HepG2 (cell line): ENCODE measurements around the gene CEMP1. TPM values are rescaled to one million over a fixed set of nuclear protein-coding genes. Genes with fewer than 3 reads are reported as not detected.

Source experiments
- ATAC-seq: fragments of 200-7000 bp; cut with Tn5 transposase; 3 replicates; pipeline ENCODE4 v1.9.1; 2020; ENCODE audit warnings: mild to moderate bottlenecking, moderate library complexity
- BruUV-seq: library from RNA; stranded (reverse); fragments of 400-500 nt; replicated peaks from 2 replicates; lab custom pipeline; 2021; lab: Mats Ljungman, UMichigan
- CTCF ChIA-PET: fragments of 300-600 bp; formaldehyde crosslinking; extraction: SDS; loops from one replicate; lab custom pipeline; 2021; ENCODE audit warnings: low total read pairs, inconsistent platforms, low intra/inter-chr PET ratio; lab: Yijun Ruan, JAX
- POLR2A ChIA-PET: fragments of 350-600 bp; sonication (Branson Sonifier 250); formaldehyde crosslinking; loops from one replicate; lab custom pipeline; 2020; ENCODE audit warnings: antibody characterized with exemption, inconsistent platforms; lab: Yijun Ruan, JAX
- DNase-seq: peaks from one replicate; pipeline ENCODE4 v3.0.0-alpha.2; 2015; ENCODE audit warnings: low spot score
- FAIRE-seq: peaks from 3 replicates; lab custom pipeline; 2011; peaks lifted over from hg19 to GRCh38; lab: Jason Lieb, UNC
- H2AFZ ChIP-seq: one replicate; pipeline ENCODE4 v1.6.1; 2011; ENCODE audit warnings: low read length, inconsistent platforms
- H3K27ac ChIP-seq: fragments of 300-600 bp; 3 replicates; pipeline ENCODE4 v1.8.0; 2011; ENCODE audit warnings: mixed run types, mild to moderate bottlenecking, mixed read lengths, low read length, inconsistent platforms; ENCODE audit not compliant: insufficient read depth; ENCODE audit errors: extremely low read length
- H3K27me3 ChIP-seq, 2 experiments: fragments of 200-600 bp in 1 of 2; 2 replicates in 1 of 2; 3 replicates in 1 of 2; pipeline versions ENCODE4 v1.6.0 to v1.8.0; 2011; ENCODE audit warnings: low read length in 2 of 2, mild to moderate bottlenecking in 2 of 2, moderate library complexity in 2 of 2, inconsistent platforms in 1 of 2; ENCODE audit not compliant: insufficient read depth in 2 of 2, control insufficient read depth in 1 of 2
- H3K36me3 ChIP-seq, 2 experiments: fragments of 200-600 bp in 1 of 2; replicated peaks in 1 of 2; 2 replicates in 1 of 2; 3 replicates in 1 of 2; pipeline versions ENCODE4 v1.5.1 to v1.8.0; 2011; ENCODE audit warnings: low read length in 2 of 2, inconsistent platforms in 1 of 2; ENCODE audit not compliant: insufficient read depth in 2 of 2, control insufficient read depth in 1 of 2
- H3K4me1 ChIP-seq: 2 replicates; pipeline ENCODE4 v1.5.1; 2012; ENCODE audit warnings: low read length, inconsistent platforms; ENCODE audit not compliant: insufficient read depth
- H3K4me2 ChIP-seq: 2 replicates; pipeline ENCODE4 v1.6.0; 2011; ENCODE audit warnings: low read depth, low read length, inconsistent platforms
- H3K4me3 ChIP-seq, 3 experiments: fragments of 200-600 bp in 1 of 3; sonication (generic), shearing (Covaris generic) in 1 of 3; replicated peaks in 1 of 3; 2 replicates each; pipeline ENCODE4 v1.5.1; 2011 to 2016; ENCODE audit warnings: low read length in 3 of 3, inconsistent platforms in 2 of 3, low read depth in 2 of 3, mild to moderate bottlenecking in 2 of 3, control low read depth in 1 of 3, mixed read lengths in 1 of 3; ENCODE audit not compliant: insufficient read depth in 1 of 3
- H3K79me2 ChIP-seq: one replicate; pipeline ENCODE4 v1.6.1; 2011; ENCODE audit warnings: low read length, inconsistent platforms; ENCODE audit not compliant: insufficient read depth
- H3K9ac ChIP-seq: 2 replicates; pipeline ENCODE4 v1.6.0; 2011; ENCODE audit warnings: mild to moderate bottlenecking, low read depth, low read length, inconsistent platforms; ENCODE audit not compliant: insufficient read depth
- H3K9me3 ChIP-seq: 2 replicates; pipeline ENCODE4 v1.5.1; 2012; ENCODE audit warnings: mild to moderate bottlenecking, low read length
- H4K20me1 ChIP-seq: 2 replicates; pipeline ENCODE4 v1.6.0; 2011; ENCODE audit warnings: inconsistent platforms, mild to moderate bottlenecking, low read length, moderate library complexity; ENCODE audit not compliant: insufficient read depth
- ARNTL ChIP-seq: sonication (generic); formaldehyde crosslinking; IDR thresholded peaks from 2 replicates; pipeline ENCODE4 v1.4.0; 2020; ENCODE audit warnings: mild to moderate bottlenecking, missing genetic modification reagents
- DR1 ChIP-seq: sonication (generic); formaldehyde crosslinking; IDR thresholded peaks from 2 replicates; pipeline ENCODE4 v1.8.0; 2021; ENCODE audit warnings: mild to moderate bottlenecking, missing genetic modification reagents, inconsistent platforms
- EEA1 ChIP-seq: sonication (generic); formaldehyde crosslinking; IDR thresholded peaks from 2 replicates; pipeline ENCODE4 v1.5.1; 2020; ENCODE audit warnings: mild to moderate bottlenecking, missing genetic modification reagents, borderline replicate concordance
- HNF4A ChIP-seq: sonication (generic); formaldehyde crosslinking; IDR thresholded peaks from 2 replicates; pipeline ENCODE4 v1.4.0; 2020; ENCODE audit warnings: missing genetic modification reagents
- HNRNPL ChIP-seq: fragments of 200-400 bp; formaldehyde crosslinking; IDR thresholded peaks from 2 replicates; pipeline ENCODE4 v1.6.1; 2017; ENCODE audit warnings: mild to moderate bottlenecking, low read depth, low read length
- MEIS2 ChIP-seq: sonication (generic); formaldehyde crosslinking; IDR thresholded peaks from 2 replicates; pipeline ENCODE4 v1.9.0; 2021; ENCODE audit warnings: mild to moderate bottlenecking, missing genetic modification reagents
- NR2C2 ChIP-seq: sonication (generic); formaldehyde crosslinking; IDR thresholded peaks from 2 replicates; pipeline ENCODE4 v1.4.0; 2020; ENCODE audit warnings: missing genetic modification reagents, mild to moderate bottlenecking, moderate library complexity, borderline replicate concordance
- NR2F6 ChIP-seq, 2 experiments: IDR thresholded peaks; 2 replicates each; pipeline ENCODE4 v1.6.1; 2016; ENCODE audit warnings: antibody characterized with exemption in 1 of 2, mild to moderate bottlenecking in 1 of 2
- PITX1 ChIP-seq: sonication (generic); formaldehyde crosslinking; IDR thresholded peaks from 2 replicates; pipeline ENCODE4 v1.5.1; 2020; ENCODE audit warnings: mild to moderate bottlenecking, missing genetic modification reagents
- POLR2A ChIP-seq, 2 experiments: IDR thresholded peaks; 2 replicates each; pipeline ENCODE4 v1.6.1; 2011; ENCODE audit warnings: low read depth in 2 of 2, low read length in 2 of 2, mild to moderate bottlenecking in 1 of 2, moderate library complexity in 1 of 2; ENCODE audit not compliant: insufficient read depth in 1 of 2
- RBFOX2 ChIP-seq: fragments of 200-400 bp; formaldehyde crosslinking; IDR thresholded peaks from 2 replicates; pipeline ENCODE4 v1.6.1; 2017; ENCODE audit warnings: low read depth, mild to moderate bottlenecking, low read length
- SAP130 ChIP-seq: IDR thresholded peaks from 2 replicates; pipeline ENCODE4 v1.6.1; 2016; ENCODE audit warnings: low read depth
- ZNF383 ChIP-seq: sonication (generic); formaldehyde crosslinking; IDR thresholded peaks from 2 replicates; pipeline ENCODE4 v1.4.0; 2020; ENCODE audit warnings: missing genetic modification reagents, mild to moderate bottlenecking, borderline replicate concordance
- ZNF543 ChIP-seq: sonication (generic); formaldehyde crosslinking; IDR thresholded peaks from 2 replicates; pipeline ENCODE4 v1.4.0; 2020; ENCODE audit warnings: mild to moderate bottlenecking, missing genetic modification reagents
- ZNF546 ChIP-seq: sonication (generic); formaldehyde crosslinking; conservative IDR thresholded peaks from 2 replicates; pipeline ENCODE4 v1.8.1; 2023; ENCODE audit warnings: mild to moderate bottlenecking, missing genetic modification reagents
- ZNF609 ChIP-seq: sonication (generic); formaldehyde crosslinking; IDR thresholded peaks from 2 replicates; pipeline ENCODE4 v1.4.0; 2020; ENCODE audit warnings: mild to moderate bottlenecking, missing genetic modification reagents, borderline replicate concordance
- ZSCAN31 ChIP-seq: sonication (generic); formaldehyde crosslinking; IDR thresholded peaks from 2 replicates; pipeline ENCODE4 v1.5.0; 2020; ENCODE audit warnings: low read depth, mild to moderate bottlenecking, missing genetic modification reagents
- WGBS: methylation state at CpG from one replicate; pipeline ENCODE4 v1.1.6; 2017; ENCODE audit warnings: low lambda C conversion rate; 5-methylcytosine and 5-hydroxymethylcytosine counted together
- in situ Hi-C: cut with HindIII; loops from 2 replicates; pipeline ENCODE4 v1.10.0; 2017; ENCODE audit warnings: low pct_unique_long_range_greater_than_20kb; ENCODE audit not compliant: extremely low pct_ligation_motif_present
- intact Hi-C: fragments of 100-400 bp; cut with micrococcal nuclease; formaldehyde crosslinking; loops from one replicate; pipeline ENCODE4 v1.10.0; 2022; ENCODE audit not compliant: unreplicated experiment
- polyA plus RNA-seq, 8 experiments: library from polyadenylated mRNA; depleted of rRNA in 3 of 8; stranded (reverse) in 7 of 8; unstranded in 1 of 8; fragments of >200 nt; fragmentation: Illumina TruSeq in 4 of 8; extraction: Trizol in 4 of 8; gene quantifications; 2 replicates each; pipeline versions ENCODE4 v1.2.1 to v1.2.3, GENCODE V29; 2011 to 2016; ENCODE audit warnings: low read depth in 4 of 8, missing spikeins in 1 of 8, mixed read lengths in 1 of 8; ENCODE audit not compliant: insufficient read depth in 1 of 8
- total RNA-seq, 5 experiments: library from RNA; depleted of rRNA; stranded (reverse); fragments of >200 nt; fragmentation: Illumina TruSeq; extraction: Trizol; gene quantifications; 2 replicates each; pipeline ENCODE4 v1.2.3, GENCODE V29; 2016; ENCODE audit warnings: low read depth in 1 of 5
- TF ChIP-seq, protein P1 (sequence below): sonication (generic); formaldehyde crosslinking; IDR thresholded peaks from 2 replicates; pipeline ENCODE4 v1.4.0; 2020; ENCODE audit warnings: missing genetic modification reagents

Gene CEMP1
- total and polyA plus RNA-seq, 2 of the 13 experiments (the other 11 are each of a cell fraction or from before 2014, with no cell fraction given), result not detected

DNA sequence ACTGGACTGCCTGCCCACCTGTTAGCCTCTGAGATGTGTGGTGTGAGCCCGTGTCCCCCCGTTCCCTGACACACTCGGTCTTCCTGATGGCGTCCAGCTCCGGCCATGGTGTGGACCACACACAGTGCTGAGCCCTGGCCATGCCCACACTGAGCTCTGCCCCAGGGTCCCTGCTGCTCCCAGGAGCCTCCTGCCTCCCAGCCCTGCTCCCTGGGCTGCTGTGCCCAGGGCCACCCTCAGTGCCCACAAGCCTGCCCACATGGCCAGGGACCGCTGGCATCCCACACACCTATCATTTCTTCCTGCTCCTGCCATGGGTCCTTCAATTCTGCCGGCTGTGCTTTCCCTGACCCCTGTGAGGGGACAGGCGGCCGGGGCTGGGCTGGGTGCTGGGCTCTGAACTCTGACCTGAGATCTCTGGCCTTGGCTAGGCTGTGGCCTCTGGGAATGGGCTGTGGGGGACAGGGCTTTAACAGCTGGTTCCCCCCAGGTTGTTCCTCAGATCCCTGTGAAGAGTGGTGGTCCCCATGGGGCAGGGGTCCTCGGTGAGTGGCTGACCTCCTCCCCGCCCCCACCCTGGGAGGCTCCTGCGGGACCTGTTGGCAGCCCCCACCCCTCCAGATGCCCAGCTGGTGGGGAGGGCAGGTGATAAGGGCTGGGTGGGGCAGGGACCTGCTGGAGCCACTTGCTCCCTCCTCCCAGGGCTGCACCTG, 4.0 kb downstream of the CEMP1 start:
- 33% methylated on average over 4 of the region's 12 CpGs for WGBS
- in situ Hi-C loops, result no loop called here
- H2AFZ ChIP-seq, result no peak overlapping the region
- H3K36me3 ChIP-seq, result peaks cover 12 to 46% of the 10 kb centered on the region in 2 experiments
- H3K9ac ChIP-seq, result peak overlapping the region; percentile 43; the same call in 1 of the 2 replicates
- no peaks in the 10 kb centered on the region for H4K20me1 ChIP-seq
- H3K79me2 ChIP-seq, result peaks cover 27% of the 10 kb centered on the region
- ChIA-PET POLR2A (no interaction called here), CTCF (no interaction called here)
- no peak for DNase-seq
- H3K27me3 ChIP-seq, result no peaks in the 10 kb centered on the region
- BruUV-seq, result no TSS peak
- ATAC-seq, result no peak
- intact Hi-C loops, result no loop called here
- peak overlapping the region; percentile 53; the same call in 1 of the 2 replicates for H3K4me2 ChIP-seq
- FAIRE-seq, result no peak
- peak overlapping the region in 1 of 3 experiments; percentile 37; a peak in 1 of 6 replicates for H3K4me3 ChIP-seq
- H3K4me1 ChIP-seq, result peaks cover 66% of the 10 kb centered on the region
- no peaks in the 10 kb centered on the region for H3K9me3 ChIP-seq
- peak overlapping the region; percentile 47 for H3K27ac ChIP-seq
- peak; percentile 41; the same call in 1 of the 2 replicates for TF ChIP-seq ZNF609 (CRISPR knock-in tag)
- peak; percentile 24; the same call in 1 of the 2 replicates for TF ChIP-seq PITX1 (CRISPR knock-in tag)
- 0 out of 2 replicates have a peak, but pooled peaks have one; percentile 27 for TF ChIP-seq ZSCAN31 (CRISPR knock-in tag)
- TF ChIP-seq ARNTL (CRISPR knock-in tag), result 0 out of 2 replicates have a peak, but pooled peaks have one; percentile 26
- TF ChIP-seq NR2C2 (CRISPR knock-in tag), result peak; percentile 84
- TF ChIP-seq MEIS2 (CRISPR knock-in tag), result no peak
- TF ChIP-seq, protein P1, sequence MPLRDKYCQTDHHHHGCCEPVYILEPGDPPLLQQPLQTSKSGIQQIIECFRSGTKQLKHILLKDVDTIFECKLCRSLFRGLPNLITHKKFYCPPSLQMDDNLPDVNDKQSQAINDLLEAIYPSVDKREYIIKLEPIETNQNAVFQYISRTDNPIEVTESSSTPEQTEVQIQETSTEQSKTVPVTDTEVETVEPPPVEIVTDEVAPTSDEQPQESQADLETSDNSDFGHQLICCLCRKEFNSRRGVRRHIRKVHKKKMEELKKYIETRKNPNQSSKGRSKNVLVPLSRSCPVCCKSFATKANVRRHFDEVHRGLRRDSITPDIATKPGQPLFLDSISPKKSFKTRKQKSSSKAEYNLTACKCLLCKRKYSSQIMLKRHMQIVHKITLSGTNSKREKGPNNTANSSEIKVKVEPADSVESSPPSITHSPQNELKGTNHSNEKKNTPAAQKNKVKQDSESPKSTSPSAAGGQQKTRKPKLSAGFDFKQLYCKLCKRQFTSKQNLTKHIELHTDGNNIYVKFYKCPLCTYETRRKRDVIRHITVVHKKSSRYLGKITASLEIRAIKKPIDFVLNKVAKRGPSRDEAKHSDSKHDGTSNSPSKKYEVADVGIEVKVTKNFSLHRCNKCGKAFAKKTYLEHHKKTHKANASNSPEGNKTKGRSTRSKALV (CRISPR knock-in tag), result no peak
- TF ChIP-seq ZNF543, result no peak
- no peak for TF ChIP-seq ZNF383 (CRISPR knock-in tag)
- peak in 1 of 2 experiments; percentile 40; a peak in 1 of 4 replicates for TF ChIP-seq POLR2A (IDR thresholded peaks at IDR 0.05; ENCODE audit: insufficient read depth in 1 of 2, low read depth in 2 of 2, low read length in 2 of 2)
- peak; percentile 40; the same call in 1 of the 2 replicates for TF ChIP-seq NR2F6 (IDR thresholded peaks at IDR 0.05)
- no peak for TF ChIP-seq NR2F6 (CRISPR knock-in tag; IDR thresholded peaks at IDR 0.05)
- TF ChIP-seq ZNF546 (CRISPR knock-in tag), result no peak
- TF ChIP-seq RBFOX2, result peak; percentile 51; the same call in 1 of the 2 replicates
- peak; percentile 60; the same call in 1 of the 2 replicates for TF ChIP-seq HNF4A (CRISPR knock-in tag)
- 0 out of 2 replicates have a peak, but pooled peaks have one; percentile 15 for TF ChIP-seq SAP130 (CRISPR knock-in tag)
- no peak for TF ChIP-seq DR1
- no peak for TF ChIP-seq EEA1 (CRISPR knock-in tag)
- peak; percentile 88 for TF ChIP-seq HNRNPL
